ENCODE data around the gene AKAP6. TPM values are rescaled to one million over a fixed set of nuclear protein-coding genes. Genes with fewer than 3 reads are reported as not detected.

Gene AKAP6
- total RNA-seq, 1 donor from 2014 or later, result 3.4 TPM

DNA sequence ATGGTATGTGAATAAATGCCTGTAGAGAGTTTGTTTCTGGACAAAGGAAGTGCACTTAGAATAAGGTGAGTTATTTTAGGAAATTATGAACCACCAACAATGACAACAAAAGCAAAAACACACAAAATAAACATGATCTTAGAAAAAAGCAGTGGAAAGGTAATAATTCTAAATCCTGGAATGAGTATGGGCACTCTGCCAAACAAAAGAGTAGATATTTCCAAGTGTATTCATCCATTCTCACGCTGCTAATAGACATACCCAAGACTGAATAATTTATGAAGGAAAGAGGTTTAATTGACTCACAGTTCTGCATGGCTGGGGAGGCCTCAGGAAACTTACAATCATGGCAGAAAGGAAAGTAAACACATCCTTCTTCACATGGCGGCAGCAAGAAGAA is 340.3 kb downstream of the AKAP6 start:
- Mint-ChIP-seq H3K4me3 (ENCODE audit: low read depth) (no peak overlapping the region), H3K4me1 (ENCODE audit: low read depth) (no peaks in the 10 kb centered on the region), H3K9me3 (ENCODE audit: low read depth) (peaks cover 11% of the 10 kb centered on the region), H3K27me3 (no peaks in the 10 kb centered on the region), H3K36me3 (ENCODE audit: insufficient read depth) (no peaks in the 10 kb centered on the region), H3K27ac (no peak overlapping the region)
- no peak for DNase-seq (ENCODE audit: low spot score, unreplicated experiment)
- TF ChIP-seq, protein P1, sequence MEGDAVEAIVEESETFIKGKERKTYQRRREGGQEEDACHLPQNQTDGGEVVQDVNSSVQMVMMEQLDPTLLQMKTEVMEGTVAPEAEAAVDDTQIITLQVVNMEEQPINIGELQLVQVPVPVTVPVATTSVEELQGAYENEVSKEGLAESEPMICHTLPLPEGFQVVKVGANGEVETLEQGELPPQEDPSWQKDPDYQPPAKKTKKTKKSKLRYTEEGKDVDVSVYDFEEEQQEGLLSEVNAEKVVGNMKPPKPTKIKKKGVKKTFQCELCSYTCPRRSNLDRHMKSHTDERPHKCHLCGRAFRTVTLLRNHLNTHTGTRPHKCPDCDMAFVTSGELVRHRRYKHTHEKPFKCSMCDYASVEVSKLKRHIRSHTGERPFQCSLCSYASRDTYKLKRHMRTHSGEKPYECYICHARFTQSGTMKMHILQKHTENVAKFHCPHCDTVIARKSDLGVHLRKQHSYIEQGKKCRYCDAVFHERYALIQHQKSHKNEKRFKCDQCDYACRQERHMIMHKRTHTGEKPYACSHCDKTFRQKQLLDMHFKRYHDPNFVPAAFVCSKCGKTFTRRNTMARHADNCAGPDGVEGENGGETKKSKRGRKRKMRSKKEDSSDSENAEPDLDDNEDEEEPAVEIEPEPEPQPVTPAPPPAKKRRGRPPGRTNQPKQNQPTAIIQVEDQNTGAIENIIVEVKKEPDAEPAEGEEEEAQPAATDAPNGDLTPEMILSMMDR (IDR thresholded peaks at IDR 0.05; ENCODE audit: unreplicated experiment), result no peak

GRCh38 chr14:32675433-32675832 is 346.3 kb downstream of the AKAP6 start:
- no peak for DNase-seq (ENCODE audit: low spot score, unreplicated experiment)
- Mint-ChIP-seq H3K4me1 (ENCODE audit: low read depth) (peaks cover 6% of the 10 kb centered on the region), H3K9me3 (ENCODE audit: low read depth) (peaks cover 6% of the 10 kb centered on the region), H3K27ac (no peak overlapping the region), H3K27me3 (no peaks in the 10 kb centered on the region), H3K4me3 (ENCODE audit: low read depth) (no peak overlapping the region), H3K36me3 (ENCODE audit: insufficient read depth) (no peaks in the 10 kb centered on the region)
- TF ChIP-seq, protein P1 (IDR thresholded peaks at IDR 0.05; ENCODE audit: unreplicated experiment), result no peak

- Mint-ChIP-seq H3K27ac (no peak overlapping the region), H3K4me1 (ENCODE audit: low read depth) (peaks cover 10% of the 10 kb centered on the region), H3K36me3 (ENCODE audit: insufficient read depth) (no peaks in the 10 kb centered on the region), H3K9me3 (ENCODE audit: low read depth) (peaks cover 4% of the 10 kb centered on the region), H3K4me3 (ENCODE audit: low read depth) (no peak overlapping the region), H3K27me3 (peaks cover 5% of the 10 kb centered on the region)
- no peak for DNase-seq (ENCODE audit: low spot score, unreplicated experiment)
- TF ChIP-seq, protein P1 (IDR thresholded peaks at IDR 0.05; ENCODE audit: unreplicated experiment), result no peak
Observed at GRCh38 chr14:32677129-32677780, 348.2 kb downstream of the AKAP6 start.

- Mint-ChIP-seq H3K9me3 (ENCODE audit: low read depth) (peaks cover under 1% of the 10 kb centered on the region), H3K27ac (no peak overlapping the region), H3K4me1 (ENCODE audit: low read depth) (peaks cover 12% of the 10 kb centered on the region), H3K4me3 (ENCODE audit: low read depth) (no peak overlapping the region), H3K27me3 (peaks cover 8% of the 10 kb centered on the region), H3K36me3 (ENCODE audit: insufficient read depth) (no peaks in the 10 kb centered on the region)
- no peak for DNase-seq (ENCODE audit: low spot score, unreplicated experiment)
- TF ChIP-seq, protein P1 (IDR thresholded peaks at IDR 0.05; ENCODE audit: unreplicated experiment), result no peak
Observed at GRCh38 chr14:32678088-32678487, 349.0 kb downstream of the AKAP6 start.

- peaks cover 8% of the 10 kb centered on the region for H3K27me3 Mint-ChIP-seq
- H3K9me3 Mint-ChIP-seq (ENCODE audit: low read depth), result no peaks in the 10 kb centered on the region
- no peaks in the 10 kb centered on the region for H3K36me3 Mint-ChIP-seq (ENCODE audit: insufficient read depth)
- H3K27ac Mint-ChIP-seq, result no peak overlapping the region
- no peak for DNase-seq (ENCODE audit: low spot score, unreplicated experiment)
- peaks cover 12% of the 10 kb centered on the region for H3K4me1 Mint-ChIP-seq (ENCODE audit: low read depth)
- no peak overlapping the region for H3K4me3 Mint-ChIP-seq (ENCODE audit: low read depth)
- TF ChIP-seq, protein P1 (IDR thresholded peaks at IDR 0.05; ENCODE audit: unreplicated experiment), result no peak
Observed at GRCh38 chr14:32679927-32680612, 351.0 kb downstream of the AKAP6 start.
